Loucy (cell line): ENCODE data around the gene SEMA6A.
"Not testable (repeated sequence)": the region's sequence is repeated elsewhere in the genome, so short reads cannot be mapped to it uniquely, and the experiment has no call there.

Experiments used
- H2AFZ ChIP-seq: fragments of 200-600 bp; sonication (generic); 2 replicates; pipeline ENCODE4 v1.6.0; 2016; ENCODE audit warnings: antibody characterized with exemption, mild to moderate bottlenecking, low read length, moderate library complexity
- H3F3A ChIP-seq: fragments of 200-600 bp; 2 replicates; pipeline ENCODE4 v1.6.0; 2016; ENCODE audit warnings: antibody characterized with exemption, low read depth, mild to moderate bottlenecking
- H3K27me3 ChIP-seq: fragments of 200-600 bp; sonication (generic); 2 replicates; pipeline ENCODE4 v1.6.1; 2014; ENCODE audit warnings: low read length, mild to moderate bottlenecking; ENCODE audit not compliant: insufficient read depth, poor library complexity, severe bottlenecking
- H3K36me3 ChIP-seq: fragments of 200-600 bp; sonication (generic); 2 replicates; pipeline ENCODE4 v1.6.1; 2016; ENCODE audit warnings: low read length; ENCODE audit not compliant: insufficient read depth
- H3K4me1 ChIP-seq: fragments of 200-600 bp; sonication (generic); 2 replicates; pipeline ENCODE4 v1.5.1; 2014; ENCODE audit warnings: low read length, mild to moderate bottlenecking; ENCODE audit not compliant: insufficient read depth, poor library complexity, severe bottlenecking
- H3K4me2 ChIP-seq: fragments of 200-600 bp; sonication (generic); 2 replicates; pipeline ENCODE4 v1.6.0; 2014; ENCODE audit warnings: antibody characterized with exemption, low read length, low read depth, mild to moderate bottlenecking; ENCODE audit not compliant: poor library complexity, severe bottlenecking
- H3K4me3 ChIP-seq: fragments of 200-600 bp; sonication (generic); 2 replicates; pipeline ENCODE4 v1.5.1; 2014; ENCODE audit warnings: low read length, mild to moderate bottlenecking, mixed read lengths; ENCODE audit not compliant: poor library complexity, severe bottlenecking
- H3K79me2 ChIP-seq: fragments of 200-600 bp; sonication (generic); 2 replicates; pipeline ENCODE4 v1.6.1; 2014; ENCODE audit warnings: low read length; ENCODE audit not compliant: insufficient read depth
- H3K9ac ChIP-seq: fragments of 200-600 bp; sonication (generic); 2 replicates; pipeline ENCODE4 v1.6.0; 2014; ENCODE audit warnings: mild to moderate bottlenecking, low read depth, low read length, moderate library complexity; ENCODE audit not compliant: poor library complexity, severe bottlenecking
- H3K9me2 ChIP-seq: fragments of 200-600 bp; sonication (generic); replicated peaks from 2 replicates; pipeline ENCODE4 v1.6.1; 2016; ENCODE audit warnings: low read depth, low read length, mixed read lengths
- H3K9me3 ChIP-seq: fragments of 200-600 bp; sonication (generic); 2 replicates; pipeline ENCODE4 v1.6.1; 2014; ENCODE audit warnings: mild to moderate bottlenecking, antibody characterized with exemption, low read length, low read depth; ENCODE audit not compliant: insufficient read depth
- H4K20me1 ChIP-seq: fragments of 200-600 bp; sonication (generic); 2 replicates; pipeline ENCODE4 v1.6.0; 2014; ENCODE audit warnings: antibody characterized with exemption, low read length, mild to moderate bottlenecking; ENCODE audit not compliant: insufficient read depth, poor library complexity, severe bottlenecking
- CTCF ChIP-seq: fragments of 200-600 bp; sonication (generic); conservative IDR thresholded peaks from 2 replicates; pipeline ENCODE4 v1.5.1; 2014; ENCODE audit warnings: mild to moderate bottlenecking, antibody characterized with exemption, low read length
- EZH2phosphoT487 ChIP-seq: fragments of 200-600 bp; IDR thresholded peaks from 2 replicates; pipeline ENCODE4 v1.6.1; 2018; ENCODE audit warnings: antibody characterized with exemption, mild to moderate bottlenecking, moderate library complexity, borderline replicate concordance

SEMA6A gene

DNA sequence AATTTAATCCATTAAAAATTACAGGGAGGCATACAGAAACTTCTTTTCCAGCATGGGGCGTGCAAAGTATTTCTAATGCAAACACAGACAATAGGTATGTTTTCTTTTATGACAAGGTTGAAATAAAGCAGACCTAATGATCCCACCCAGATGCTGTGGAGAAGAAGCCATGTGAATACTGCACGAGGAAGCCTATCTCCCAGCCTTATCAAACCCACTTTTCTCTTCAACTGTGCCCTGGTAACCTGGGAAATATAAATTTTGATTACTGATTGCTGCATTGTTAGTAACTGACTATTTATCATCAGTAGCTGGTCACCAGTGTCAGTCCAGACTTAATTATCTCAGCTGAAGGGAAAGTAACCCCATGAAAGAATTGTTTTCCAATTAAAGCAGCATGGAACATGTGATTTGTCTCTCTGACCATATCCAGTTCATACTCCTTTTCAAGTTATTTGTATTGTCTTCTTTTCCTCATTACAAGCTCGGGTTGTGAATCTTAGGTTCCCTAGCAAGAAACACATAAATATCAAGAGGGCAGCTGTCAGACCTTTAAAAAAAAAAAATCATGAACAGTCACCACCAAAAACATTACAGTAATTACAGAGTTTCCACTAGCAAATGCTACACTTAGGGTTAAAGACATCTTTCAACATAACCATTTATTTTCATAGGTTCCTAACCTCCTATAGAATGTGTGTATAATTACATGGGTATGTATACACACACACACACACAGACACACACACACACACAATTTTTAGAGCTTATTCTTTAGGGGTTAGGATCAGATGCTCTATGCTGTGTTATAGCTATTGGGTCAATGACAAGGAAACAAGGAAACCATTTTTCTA, 50.3 kb downstream of the SEMA6A start:
- Histone ChIP-seq H4K20me1 (no peaks in the 10 kb centered on the region), H3F3A (no peaks in the 10 kb centered on the region), H3K9ac (no peak overlapping the region), H3K36me3 (no peaks in the 10 kb centered on the region), H3K9me3 (no peaks in the 10 kb centered on the region), H3K9me2 (no peaks in the 10 kb centered on the region), H3K4me2 (no peak overlapping the region), H3K79me2 (no peaks in the 10 kb centered on the region), H3K4me1 (no peaks in the 10 kb centered on the region), H2AFZ (no peak overlapping the region), H3K27me3 (no peaks in the 10 kb centered on the region), H3K4me3 (no peak overlapping the region)
- no peak for TF ChIP-seq CTCF
- TF ChIP-seq EZH2phosphoT487 = no peak

- not testable (repeated sequence) for H3K27me3 ChIP-seq, H3K9ac ChIP-seq, H3K9me3 ChIP-seq, H3K4me2 ChIP-seq, H3F3A ChIP-seq, H3K36me3 ChIP-seq, H3K4me3 ChIP-seq, H3K79me2 ChIP-seq, H4K20me1 ChIP-seq, H2AFZ ChIP-seq, H3K9me2 ChIP-seq, H3K4me1 ChIP-seq
Observed at GRCh38 chr5:116523182-116523581, 51.4 kb downstream of the SEMA6A start.

DNA sequence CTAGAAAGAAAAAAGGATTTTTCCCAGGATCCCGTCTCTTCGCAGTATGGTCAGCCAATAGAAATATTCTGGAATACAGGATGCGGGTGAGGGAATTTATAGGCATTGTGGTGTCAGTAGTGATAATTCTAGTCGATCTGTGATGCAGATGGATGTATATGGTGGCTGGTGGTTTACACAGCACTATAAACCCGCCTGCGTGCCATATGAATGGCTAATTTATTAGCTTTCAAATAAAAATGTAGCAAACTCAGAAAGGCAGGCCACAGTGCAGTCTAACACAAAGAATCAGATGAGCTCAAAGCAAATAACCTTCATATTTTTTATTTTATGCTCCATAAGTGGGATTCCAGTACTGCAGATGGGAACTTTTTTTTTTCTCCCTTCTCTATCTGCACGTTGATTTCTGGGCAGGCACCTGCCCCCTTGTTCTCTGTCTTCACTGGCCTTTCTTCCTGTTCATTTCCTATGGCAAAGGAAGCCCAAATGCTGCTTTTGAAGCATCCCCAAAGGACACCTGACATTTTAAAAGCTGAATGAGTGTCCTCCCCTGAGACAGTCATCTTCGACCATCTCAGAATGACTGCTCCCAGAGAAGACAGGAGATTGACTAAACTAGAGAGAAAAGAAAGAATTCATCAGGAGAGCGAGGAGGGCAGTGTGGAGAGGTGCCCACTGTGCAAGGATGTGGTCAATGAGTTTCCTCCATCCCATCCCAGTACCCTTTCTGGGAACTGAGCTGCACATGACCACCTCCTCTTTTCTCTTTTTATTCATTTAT, 52.1 kb downstream of the SEMA6A start:
- no peak overlapping the region for H3K4me3 ChIP-seq
- no peak overlapping the region for H3K9ac ChIP-seq
- no peaks in the 10 kb centered on the region for H4K20me1 ChIP-seq
- H3K27me3 ChIP-seq = no peaks in the 10 kb centered on the region
- no peak for TF ChIP-seq CTCF
- TF ChIP-seq EZH2phosphoT487 = no peak
- no peaks in the 10 kb centered on the region for H3K9me3 ChIP-seq
- no peaks in the 10 kb centered on the region for H3F3A ChIP-seq
- H2AFZ ChIP-seq = no peak overlapping the region
- H3K4me2 ChIP-seq = no peak overlapping the region
- no peaks in the 10 kb centered on the region for H3K4me1 ChIP-seq
- H3K36me3 ChIP-seq = no peaks in the 10 kb centered on the region
- H3K9me2 ChIP-seq = no peaks in the 10 kb centered on the region
- no peaks in the 10 kb centered on the region for H3K79me2 ChIP-seq
